SK-N-SH (cell line): ENCODE results near the gene MTRF1. TPM values are rescaled to one million over a fixed set of nuclear protein-coding genes. Genes with fewer than 3 reads are reported as not detected.

ENCODE experiments used
- CTCF ChIA-PET: fragments of 300-600, 350-600 bp; formaldehyde crosslinking; extraction: SDS; loops from one replicate; lab custom pipeline; 2021; lab: Yijun Ruan, JAX
- POLR2A ChIA-PET: fragments of 350-600 bp; sonication (Branson Sonifier 250); formaldehyde crosslinking; extraction: SDS; loops from one replicate; lab custom pipeline; 2020; ENCODE audit warnings: antibody characterized with exemption, inconsistent platforms; lab: Yijun Ruan, JAX
- DNase-seq: peaks from one replicate; pipeline ENCODE4 v3.0.0; 2012
- H2AFZ ChIP-seq: fragments of 200-600 bp; sonication (generic); 2 replicates; pipeline ENCODE4 v1.8.1; 2016; ENCODE audit warnings: antibody characterized with exemption, mild to moderate bottlenecking, low read depth
- H3F3A ChIP-seq: fragments of 200-600 bp; sonication (generic); replicated peaks from 2 replicates; pipeline ENCODE3; 2016; ENCODE audit warnings: antibody characterized with exemption, mild to moderate bottlenecking; ENCODE audit not compliant: insufficient read depth
- H3K27ac ChIP-seq, 2 experiments: fragments of 200-500 bp in 1 of 2; fragments of 200-600 bp in 1 of 2; sonication (Bioruptor generic) in 1 of 2; sonication (generic), shearing (Covaris generic) in 1 of 2; 2 replicates each; pipeline versions ENCODE4 v1.5.1 to v1.6.1; 2014 to 2016; ENCODE audit warnings: low read depth in 2 of 2, inconsistent platforms in 1 of 2, low read length in 1 of 2, mild to moderate bottlenecking in 1 of 2, mixed read lengths in 1 of 2
- H3K27me3 ChIP-seq: fragments of 200-600 bp; sonication (generic), shearing (Covaris generic); 2 replicates; pipeline ENCODE4 v1.6.1; 2016; ENCODE audit warnings: mixed run types; ENCODE audit not compliant: insufficient read depth
- H3K36me3 ChIP-seq, 2 experiments: fragments of 200-500 bp in 1 of 2; fragments of 200-600 bp in 1 of 2; sonication (Bioruptor generic) in 1 of 2; sonication (generic) in 1 of 2; replicated peaks in 1 of 2; 2 replicates each; pipeline versions ENCODE3 to v1.5.1; 2014 to 2016; ENCODE audit warnings: low read length in 1 of 2, mild to moderate bottlenecking in 1 of 2; ENCODE audit not compliant: insufficient read depth in 2 of 2, control insufficient read depth in 1 of 2
- H3K4me1 ChIP-seq, 2 experiments: fragments of 200-500 bp in 1 of 2; fragments of 200-600 bp in 1 of 2; sonication (Bioruptor generic) in 1 of 2; sonication (generic), shearing (Covaris generic) in 1 of 2; 2 replicates each; pipeline versions ENCODE4 v1.5.1 to v1.6.1; 2014 to 2016; ENCODE audit warnings: low read depth in 1 of 2, low read length in 1 of 2, mixed run types in 1 of 2; ENCODE audit not compliant: insufficient read depth in 2 of 2, control insufficient read depth in 1 of 2
- H3K4me2 ChIP-seq: fragments of 200-600 bp; sonication (generic), shearing (Covaris generic); 2 replicates; pipeline ENCODE4 v1.6.1; 2017; ENCODE audit warnings: mixed run types
- H3K4me3 ChIP-seq, 2 experiments: fragments of 200-500 bp in 1 of 2; fragments of 200-600 bp in 1 of 2; sonication (Bioruptor generic) in 1 of 2; sonication (generic), shearing (Covaris generic) in 1 of 2; 2 replicates each; pipeline versions ENCODE4 v1.5.1 to v1.8.1; 2014 to 2016; ENCODE audit warnings: low read depth in 2 of 2, inconsistent platforms in 1 of 2, low read length in 1 of 2, mild to moderate bottlenecking in 1 of 2, mixed read lengths in 1 of 2, moderate library complexity in 1 of 2
- H3K79me2 ChIP-seq: fragments of 200-600 bp; sonication (generic); 2 replicates; pipeline ENCODE4 v1.8.1; 2017; ENCODE audit warnings: mild to moderate bottlenecking; ENCODE audit not compliant: insufficient read depth
- H3K9ac ChIP-seq: fragments of 200-600 bp; sonication (generic); 2 replicates; pipeline ENCODE4 v1.6.1; 2017; ENCODE audit warnings: mixed run types
- H3K9me2 ChIP-seq: fragments of 200-600 bp; sonication (generic); 2 replicates; pipeline ENCODE4 v1.6.1; 2017; ENCODE audit warnings: mixed run types
- H3K9me3 ChIP-seq: fragments of 200-600 bp; sonication (generic); 2 replicates; pipeline ENCODE4 v1.6.1; 2017; ENCODE audit warnings: mixed run types, mild to moderate bottlenecking, moderate library complexity
- H4K20me1 ChIP-seq: fragments of 200-600 bp; sonication (generic); 2 replicates; pipeline ENCODE4 v1.6.1; 2017; ENCODE audit warnings: mild to moderate bottlenecking, mixed run types; ENCODE audit not compliant: insufficient read depth
- FOXJ3 ChIP-seq: sonication (generic); formaldehyde crosslinking; IDR thresholded peaks from 2 replicates; pipeline ENCODE4 v1.5.1; 2020; ENCODE audit warnings: mild to moderate bottlenecking, missing genetic modification reagents
- FOXM1 ChIP-seq: IDR thresholded peaks from 2 replicates; pipeline ENCODE4 v1.4.0; 2012; ENCODE audit warnings: low read depth, mild to moderate bottlenecking
- GATA2 ChIP-seq: sonication (generic); formaldehyde crosslinking; IDR thresholded peaks from 2 replicates; pipeline ENCODE4 v1.5.0; 2020; ENCODE audit warnings: mild to moderate bottlenecking, missing genetic modification reagents
- MEF2A ChIP-seq: IDR thresholded peaks from 2 replicates; pipeline ENCODE4 v1.4.0; 2012; ENCODE audit warnings: low read depth, borderline replicate concordance
- NRF1 ChIP-seq: IDR thresholded peaks from 2 replicates; pipeline ENCODE4 v1.6.1; 2012; ENCODE audit warnings: low read depth, mild to moderate bottlenecking, low read length
- PBX3 ChIP-seq: IDR thresholded peaks from 2 replicates; pipeline ENCODE4; 2012
- RFX5 ChIP-seq: IDR thresholded peaks from 2 replicates; pipeline ENCODE4 v1.6.1; 2012; ENCODE audit warnings: mild to moderate bottlenecking, improper control_type of control experiment, low read length
- TEAD4 ChIP-seq: IDR thresholded peaks from 2 replicates; pipeline ENCODE4 v1.4.0; 2012; ENCODE audit warnings: mild to moderate bottlenecking, borderline replicate concordance; ENCODE audit not compliant: insufficient read depth
- USF2 ChIP-seq: fragments of 150-350 bp; IDR thresholded peaks from 2 replicates; pipeline ENCODE4 v1.6.1; 2017; ENCODE audit warnings: antibody characterized with exemption, low read length, low read depth, borderline replicate concordance
- WGBS: methylation state at CpG from one replicate; pipeline ENCODE4 v1.1.6; 2017; ENCODE audit warnings: low lambda C conversion rate; 5-methylcytosine and 5-hydroxymethylcytosine counted together
- polyA plus RNA-seq, 3 experiments: library from polyadenylated mRNA; depleted of rRNA; stranded (reverse); fragments of >200 nt; gene quantifications; 2 replicates each; pipeline ENCODE4 v1.2.3, GENCODE V29; 2012
- TF ChIP-seq, protein P1 (sequence below): fragments of 200-600 bp; sonication (generic); IDR thresholded peaks from 2 replicates; pipeline ENCODE4 v1.6.1; 2017; ENCODE audit warnings: antibody characterized with exemption, mild to moderate bottlenecking, moderate library complexity

MTRF1 gene
- polyA plus RNA-seq, 1 of the 3 experiments (the other 2 are of a cell fraction), result 9.2 TPM

GRCh38 chr13:41211062-41211461 lies 52.3 kb downstream of the MTRF1 start:
- POLR2A ChIA-PET, result no interaction called here

GRCh38 chr13:41206467-41206866 lies 56.9 kb downstream of the MTRF1 start:
- Histone ChIP-seq H3K4me3 (no peak overlapping the region), H4K20me1 (no peaks in the 10 kb centered on the region), H3K4me1 (no peaks in the 10 kb centered on the region), H3K9me2 (no peaks in the 10 kb centered on the region), H3K4me2 (no peak overlapping the region), H3K27me3 (no peaks in the 10 kb centered on the region), H3K36me3 (no peaks in the 10 kb centered on the region), H2AFZ (no peak overlapping the region), H3K9me3 (0 out of 2 replicates have a peak, but pooled peaks cover 4% of the 10 kb centered on the region), H3F3A (no peaks in the 10 kb centered on the region), H3K27ac (no peak overlapping the region), H3K79me2 (no peaks in the 10 kb centered on the region), H3K9ac (no peak overlapping the region)
- ChIA-PET POLR2A (no interaction called here), CTCF (no interaction called here)
- TF ChIP-seq RFX5 (no peak), USF2 (no peak), MEF2A (no peak), TEAD4 (no peak), PBX3 (no peak)
- TF ChIP-seq, protein P1, sequence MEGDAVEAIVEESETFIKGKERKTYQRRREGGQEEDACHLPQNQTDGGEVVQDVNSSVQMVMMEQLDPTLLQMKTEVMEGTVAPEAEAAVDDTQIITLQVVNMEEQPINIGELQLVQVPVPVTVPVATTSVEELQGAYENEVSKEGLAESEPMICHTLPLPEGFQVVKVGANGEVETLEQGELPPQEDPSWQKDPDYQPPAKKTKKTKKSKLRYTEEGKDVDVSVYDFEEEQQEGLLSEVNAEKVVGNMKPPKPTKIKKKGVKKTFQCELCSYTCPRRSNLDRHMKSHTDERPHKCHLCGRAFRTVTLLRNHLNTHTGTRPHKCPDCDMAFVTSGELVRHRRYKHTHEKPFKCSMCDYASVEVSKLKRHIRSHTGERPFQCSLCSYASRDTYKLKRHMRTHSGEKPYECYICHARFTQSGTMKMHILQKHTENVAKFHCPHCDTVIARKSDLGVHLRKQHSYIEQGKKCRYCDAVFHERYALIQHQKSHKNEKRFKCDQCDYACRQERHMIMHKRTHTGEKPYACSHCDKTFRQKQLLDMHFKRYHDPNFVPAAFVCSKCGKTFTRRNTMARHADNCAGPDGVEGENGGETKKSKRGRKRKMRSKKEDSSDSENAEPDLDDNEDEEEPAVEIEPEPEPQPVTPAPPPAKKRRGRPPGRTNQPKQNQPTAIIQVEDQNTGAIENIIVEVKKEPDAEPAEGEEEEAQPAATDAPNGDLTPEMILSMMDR, result no peak
- no peak for DNase-seq

More at GRCh38 chr13:41211062-41211461, 52.3 kb downstream of the MTRF1 start:
- Histone ChIP-seq H3K4me1 (peaks cover 0 to 3% of the 10 kb centered on the region in 2 experiments; a peak in 1 of 4 replicates), H3K9me2 (no peaks in the 10 kb centered on the region), H3K27me3 (no peaks in the 10 kb centered on the region), H3K4me2 (no peak overlapping the region), H3K27ac (no peak overlapping the region), H3F3A (peaks cover 4% of the 10 kb centered on the region), H2AFZ (no peak overlapping the region), H4K20me1 (no peaks in the 10 kb centered on the region), H3K36me3 (no peaks in the 10 kb centered on the region), H3K4me3 (no peak overlapping the region), H3K9me3 (0 out of 2 replicates have a peak, but pooled peaks cover 6% of the 10 kb centered on the region), H3K9ac (no peak overlapping the region), H3K79me2 (no peaks in the 10 kb centered on the region)
- 98% methylated on average over 2 of the region's 2 CpGs for WGBS
- DNase-seq, result no peak
- TF ChIP-seq PBX3 (no peak), GATA2 (CRISPR knock-in tag) (no peak), FOXJ3 (no peak), FOXM1 (no peak), NRF1 (no peak)
- TF ChIP-seq, protein P1, result no peak
- CTCF ChIA-PET, result no interaction called here
